GM06990 (cell line): ENCODE measurements around the gene EVI2B.
A peak's percentile ranks its signal among the peaks of the same experiment; 100 is the strongest.
"Not testable (repeated sequence)": the region's sequence is repeated elsewhere in the genome, so short reads cannot be mapped to it uniquely, and the experiment has no call there.

Source experiments
- DNase-seq: peaks from one replicate; pipeline ENCODE4 v3.0.0-alpha.2; 2011; ENCODE audit not compliant: insufficient read length; ENCODE audit errors: extremely low read depth
- H3K27me3 ChIP-seq: replicated peaks from 2 replicates; pipeline ENCODE4 v1.6.0; 2011; ENCODE audit warnings: low read length; ENCODE audit not compliant: control insufficient read depth, insufficient read depth
- H3K36me3 ChIP-seq: 2 replicates; pipeline ENCODE4 v1.5.1; 2011; ENCODE audit warnings: low read length; ENCODE audit not compliant: control insufficient read depth, insufficient read depth
- H3K4me3 ChIP-seq: replicated peaks from 2 replicates; pipeline ENCODE4 v1.5.1; 2011; ENCODE audit warnings: low read depth, mild to moderate bottlenecking, control low read depth, low read length
- TF ChIP-seq, protein P1 (sequence below): IDR thresholded peaks from 2 replicates; pipeline ENCODE4 v1.5.1; 2011; ENCODE audit warnings: low read length, control low read depth, mild to moderate bottlenecking, inconsistent platforms; ENCODE audit not compliant: insufficient read depth, poor library complexity, severe bottlenecking

EVI2B gene

DNA sequence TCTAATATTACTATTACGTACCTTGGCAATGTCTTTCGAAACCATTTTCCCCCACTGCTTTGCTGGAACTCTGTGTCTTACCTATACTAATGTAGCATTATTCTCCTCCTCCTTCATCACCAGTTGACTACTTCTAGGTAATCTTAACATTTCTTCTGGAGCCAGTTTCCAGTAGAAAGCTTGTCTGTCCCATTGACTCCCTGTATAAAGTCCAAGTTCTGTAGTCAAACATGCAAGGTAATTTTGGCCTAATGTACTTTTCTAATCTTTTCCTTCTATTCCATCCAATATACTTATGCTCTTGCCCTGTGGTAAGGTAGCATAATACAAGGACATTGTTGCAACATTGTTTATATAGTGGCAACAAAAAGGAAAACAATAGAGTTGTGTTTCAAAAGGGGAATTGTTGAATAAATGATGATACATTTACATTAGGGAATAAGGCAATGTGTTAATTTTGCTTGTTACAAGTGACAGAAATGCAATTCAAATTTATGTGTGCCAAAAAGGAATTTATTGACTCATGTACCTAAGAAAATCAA, 44.7 kb downstream of the EVI2B start:
- H3K36me3 ChIP-seq: no peaks in the 10 kb centered on the region; the same call in none of the 2 replicates
- TF ChIP-seq, protein P1, sequence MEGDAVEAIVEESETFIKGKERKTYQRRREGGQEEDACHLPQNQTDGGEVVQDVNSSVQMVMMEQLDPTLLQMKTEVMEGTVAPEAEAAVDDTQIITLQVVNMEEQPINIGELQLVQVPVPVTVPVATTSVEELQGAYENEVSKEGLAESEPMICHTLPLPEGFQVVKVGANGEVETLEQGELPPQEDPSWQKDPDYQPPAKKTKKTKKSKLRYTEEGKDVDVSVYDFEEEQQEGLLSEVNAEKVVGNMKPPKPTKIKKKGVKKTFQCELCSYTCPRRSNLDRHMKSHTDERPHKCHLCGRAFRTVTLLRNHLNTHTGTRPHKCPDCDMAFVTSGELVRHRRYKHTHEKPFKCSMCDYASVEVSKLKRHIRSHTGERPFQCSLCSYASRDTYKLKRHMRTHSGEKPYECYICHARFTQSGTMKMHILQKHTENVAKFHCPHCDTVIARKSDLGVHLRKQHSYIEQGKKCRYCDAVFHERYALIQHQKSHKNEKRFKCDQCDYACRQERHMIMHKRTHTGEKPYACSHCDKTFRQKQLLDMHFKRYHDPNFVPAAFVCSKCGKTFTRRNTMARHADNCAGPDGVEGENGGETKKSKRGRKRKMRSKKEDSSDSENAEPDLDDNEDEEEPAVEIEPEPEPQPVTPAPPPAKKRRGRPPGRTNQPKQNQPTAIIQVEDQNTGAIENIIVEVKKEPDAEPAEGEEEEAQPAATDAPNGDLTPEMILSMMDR: no peak
- no peak for DNase-seq
- no peak overlapping the region for H3K4me3 ChIP-seq
- H3K27me3 ChIP-seq: no peaks in the 10 kb centered on the region

DNA sequence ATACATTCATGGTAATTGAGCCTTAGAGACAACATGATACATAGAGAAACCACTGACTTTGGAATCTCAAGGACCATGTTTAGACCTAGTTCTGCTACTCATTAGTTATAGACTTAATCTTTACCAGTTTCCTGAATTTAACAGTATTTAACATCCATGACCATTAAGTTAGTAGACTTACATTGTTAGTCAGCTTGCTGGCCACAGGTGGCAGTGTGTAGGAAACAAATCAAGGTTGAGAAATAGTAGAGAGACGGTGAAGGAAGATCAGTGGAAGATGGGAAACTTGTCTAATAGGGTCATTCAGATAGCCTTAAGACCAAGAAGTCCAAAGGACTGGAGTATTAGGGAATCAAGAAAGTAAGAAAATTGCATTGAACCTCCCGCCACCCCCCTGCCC, 47.8 kb downstream of the EVI2B start:
- Histone ChIP-seq H3K36me3 (no peaks in the 10 kb centered on the region; the same call in 1 of the 2 replicates), H3K27me3 (no peaks in the 10 kb centered on the region), H3K4me3 (no peak overlapping the region)
- no peak for DNase-seq
- TF ChIP-seq, protein P1: peak; percentile 40

DNA sequence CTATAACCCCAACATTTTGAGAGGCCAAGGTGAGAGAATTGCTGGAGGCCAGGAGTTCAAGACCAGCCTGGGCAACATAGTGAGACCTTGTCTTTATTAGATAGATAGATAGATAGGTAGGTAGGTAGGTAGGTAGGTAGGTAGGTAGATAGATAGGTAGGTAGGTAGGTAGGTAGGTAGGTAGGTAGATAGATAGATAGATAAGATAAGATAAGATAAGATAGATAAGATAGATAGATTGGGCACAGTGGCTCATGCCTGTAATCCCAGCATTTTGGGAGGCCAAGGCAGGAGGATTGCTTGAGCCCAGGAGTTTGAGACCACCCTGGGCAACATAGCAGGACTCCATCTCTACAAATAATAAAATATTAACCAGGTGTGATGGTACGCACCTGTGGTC, 50.9 kb downstream of the EVI2B start:
- H3K4me3 ChIP-seq, DNase-seq, H3K27me3 ChIP-seq, H3K36me3 ChIP-seq: not testable (repeated sequence)

DNA sequence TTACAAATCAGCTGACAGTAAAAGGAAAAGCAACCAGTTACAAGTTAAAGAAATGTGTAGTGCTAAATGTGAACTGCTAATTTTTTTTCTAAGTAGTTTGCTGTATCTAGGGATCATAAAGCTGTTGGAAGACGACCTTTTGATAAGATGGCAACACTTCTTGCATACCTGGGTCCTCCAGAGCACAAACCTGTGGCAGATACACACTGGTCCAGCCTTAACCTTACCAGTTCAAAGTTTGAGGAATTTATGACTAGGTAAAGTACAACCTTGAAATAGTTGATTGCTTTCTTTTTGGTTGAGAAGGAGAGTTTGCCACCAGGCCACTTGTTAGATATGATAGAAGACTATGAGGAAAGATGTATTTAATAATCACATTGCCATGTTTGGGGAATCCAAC, 52.3 kb downstream of the EVI2B start:
- Histone ChIP-seq H3K36me3 (no peaks in the 10 kb centered on the region; the same call in 1 of the 2 replicates), H3K4me3 (no peak overlapping the region), H3K27me3 (no peaks in the 10 kb centered on the region)
- no peak for DNase-seq
- TF ChIP-seq, protein P1: no peak

DNA sequence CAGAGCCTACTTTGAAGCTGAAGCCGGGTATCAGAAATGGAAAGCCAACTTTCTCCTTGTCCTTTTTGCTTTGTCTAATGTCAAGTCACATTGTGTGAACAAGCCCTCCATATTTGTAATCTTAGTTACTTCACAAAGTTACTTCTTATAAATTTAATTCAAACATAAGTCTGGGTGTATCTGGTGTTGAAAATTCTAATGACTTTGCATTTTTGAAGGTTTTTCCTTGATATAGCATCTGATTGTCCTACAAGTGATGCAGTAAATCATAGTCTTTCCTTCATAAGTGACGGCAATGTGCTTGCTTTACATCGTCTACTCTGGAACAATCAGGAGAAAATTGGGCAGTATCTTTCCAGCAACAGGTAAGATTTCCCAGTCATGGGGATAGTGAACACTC, 53.7 kb downstream of the EVI2B start:
- no peaks in the 10 kb centered on the region; the same call in 1 of the 2 replicates for H3K36me3 ChIP-seq
- no peaks in the 10 kb centered on the region for H3K27me3 ChIP-seq
- TF ChIP-seq, protein P1: no peak
- no peak overlapping the region for H3K4me3 ChIP-seq
- DNase-seq: no peak

DNA sequence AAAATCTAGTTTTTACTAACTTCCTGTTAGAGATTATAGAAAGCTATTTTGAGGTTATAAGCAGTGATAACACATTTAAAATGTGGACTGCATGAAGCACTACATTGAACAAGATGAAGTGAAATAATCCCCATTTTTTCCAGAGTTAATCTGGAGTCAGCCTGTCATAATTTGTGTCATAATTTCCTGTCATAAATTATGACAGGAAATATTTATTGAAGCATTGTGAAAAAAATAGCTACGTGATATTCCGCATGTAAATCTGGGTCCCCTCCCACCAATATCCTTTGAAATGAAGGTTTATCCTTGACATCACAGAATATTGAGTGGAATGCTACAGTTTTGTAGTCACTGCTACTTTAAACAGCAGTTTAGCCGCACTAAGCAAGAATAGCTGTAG, 56.9 kb downstream of the EVI2B start:
- DNase-seq: no peak
- TF ChIP-seq, protein P1: no peak
- H3K4me3 ChIP-seq: no peak overlapping the region
- H3K27me3 ChIP-seq: no peaks in the 10 kb centered on the region
- H3K36me3 ChIP-seq: no peaks in the 10 kb centered on the region; the same call in 1 of the 2 replicates
